MM.1S (cell line): ENCODE results near the gene C2.
"Not testable (repeated sequence)": the region's sequence is repeated elsewhere in the genome, so short reads cannot be mapped to it uniquely, and the experiment has no call there.

Experiments used
- DNase-seq: peaks from one replicate; pipeline ENCODE4 v3.0.0-alpha.2; 2015
- H2AFZ ChIP-seq: fragments of 300-600 bp; sonication (generic); 2 replicates; pipeline ENCODE4 v1.6.0; 2016; ENCODE audit warnings: antibody characterized with exemption, low read length
- H3F3A ChIP-seq: fragments of 300-600 bp; sonication (generic); 2 replicates; pipeline ENCODE4 v1.6.1; 2016; ENCODE audit warnings: mild to moderate bottlenecking, antibody characterized with exemption, low read length, moderate library complexity, mixed read lengths; ENCODE audit not compliant: insufficient read depth
- H3K27ac ChIP-seq: fragments of 300-600 bp; sonication (generic); 2 replicates; pipeline ENCODE4 v1.5.1; 2016; ENCODE audit warnings: mild to moderate bottlenecking, low read length
- H3K27me3 ChIP-seq: fragments of 300-600 bp; sonication (generic); replicated peaks from 2 replicates; pipeline ENCODE4 v1.6.0; 2016; ENCODE audit warnings: low read length; ENCODE audit not compliant: insufficient read depth
- H3K36me3 ChIP-seq: fragments of 300-600 bp; sonication (generic); replicated peaks from 2 replicates; pipeline ENCODE4 v1.6.1; 2016; ENCODE audit warnings: mild to moderate bottlenecking, low read length, mixed read lengths; ENCODE audit not compliant: insufficient read depth
- H3K4me1 ChIP-seq: fragments of 300-600 bp; sonication (generic); 2 replicates; pipeline ENCODE4 v1.6.1; 2016; ENCODE audit warnings: low read length, mixed read lengths
- H3K4me2 ChIP-seq: fragments of 300-600 bp; sonication (generic); 2 replicates; pipeline ENCODE4 v1.6.0; 2016; ENCODE audit warnings: low read depth, low read length
- H3K4me3 ChIP-seq: fragments of 300-600 bp; sonication (generic); 2 replicates; pipeline ENCODE4 v1.5.1; 2016; ENCODE audit warnings: low read length, mixed read lengths
- H3K79me2 ChIP-seq: fragments of 300-600 bp; sonication (generic); 2 replicates; pipeline ENCODE4 v1.6.1; 2016; ENCODE audit warnings: mixed run types, low read length, mixed read lengths
- H3K9ac ChIP-seq: fragments of 300-600 bp; sonication (generic); 2 replicates; pipeline ENCODE4 v1.6.1; 2016; ENCODE audit warnings: low read length, mixed read lengths
- H3K9me2 ChIP-seq: fragments of 300-600 bp; sonication (generic); replicated peaks from 2 replicates; pipeline ENCODE4 v1.6.1; 2016; ENCODE audit warnings: mild to moderate bottlenecking, low read length, mixed read lengths; ENCODE audit not compliant: insufficient read depth
- H3K9me3 ChIP-seq: fragments of 300-600 bp; sonication (generic); replicated peaks from 2 replicates; pipeline ENCODE4 v1.6.1; 2016; ENCODE audit warnings: mild to moderate bottlenecking, low read length, mixed read lengths; ENCODE audit not compliant: insufficient read depth
- H4K20me1 ChIP-seq: fragments of 300-600 bp; sonication (generic); 2 replicates; pipeline ENCODE4 v1.6.1; 2016; ENCODE audit warnings: mild to moderate bottlenecking, low read length, moderate library complexity, mixed read lengths; ENCODE audit not compliant: insufficient read depth
- EZH2 ChIP-seq: fragments of 300-600 bp; sonication (generic); optimal IDR thresholded peaks from 2 replicates; pipeline ENCODE3; 2017; ENCODE audit warnings: low read depth, mild to moderate bottlenecking, antibody characterized with exemption, low read length, mixed read lengths
- EZH2phosphoT487 ChIP-seq: fragments of 300-600 bp; sonication (generic); IDR thresholded peaks from 2 replicates; pipeline ENCODE4 v1.6.1; 2018; ENCODE audit warnings: antibody characterized with exemption, low read length
- TF ChIP-seq, protein P1 (sequence below): fragments of 300-600 bp; sonication (generic); IDR thresholded peaks from 2 replicates; pipeline ENCODE4 v1.5.1; 2016; ENCODE audit warnings: antibody characterized with exemption, low read length, mixed read lengths

The C2 gene

DNA sequence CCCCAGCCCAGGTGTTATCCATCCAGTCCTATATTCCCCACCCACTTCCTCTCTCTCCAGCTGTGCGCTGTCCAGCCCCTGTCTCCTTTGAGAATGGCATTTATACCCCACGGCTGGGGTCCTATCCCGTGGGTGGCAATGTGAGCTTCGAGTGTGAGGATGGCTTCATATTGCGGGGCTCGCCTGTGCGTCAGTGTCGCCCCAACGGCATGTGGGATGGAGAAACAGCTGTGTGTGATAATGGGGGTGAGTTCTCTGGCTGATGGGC lies 1.1 kb downstream of the C2 start:
- Histone ChIP-seq H2AFZ (no peak overlapping the region), H3K9ac (no peak overlapping the region), H3K4me1 (no peaks in the 10 kb centered on the region), H3K4me3 (no peak overlapping the region), H4K20me1 (no peaks in the 10 kb centered on the region), H3K27me3 (no peaks in the 10 kb centered on the region; the same call in 1 of the 2 replicates), H3K79me2 (no peaks in the 10 kb centered on the region), H3K9me3 (no peaks in the 10 kb centered on the region), H3K27ac (no peak overlapping the region), H3F3A (no peaks in the 10 kb centered on the region), H3K4me2 (no peak overlapping the region), H3K36me3 (no peaks in the 10 kb centered on the region), H3K9me2 (no peaks in the 10 kb centered on the region)
- DNase-seq, result no peak
- TF ChIP-seq EZH2phosphoT487 (no peak), EZH2 (no peak)
- TF ChIP-seq, protein P1, sequence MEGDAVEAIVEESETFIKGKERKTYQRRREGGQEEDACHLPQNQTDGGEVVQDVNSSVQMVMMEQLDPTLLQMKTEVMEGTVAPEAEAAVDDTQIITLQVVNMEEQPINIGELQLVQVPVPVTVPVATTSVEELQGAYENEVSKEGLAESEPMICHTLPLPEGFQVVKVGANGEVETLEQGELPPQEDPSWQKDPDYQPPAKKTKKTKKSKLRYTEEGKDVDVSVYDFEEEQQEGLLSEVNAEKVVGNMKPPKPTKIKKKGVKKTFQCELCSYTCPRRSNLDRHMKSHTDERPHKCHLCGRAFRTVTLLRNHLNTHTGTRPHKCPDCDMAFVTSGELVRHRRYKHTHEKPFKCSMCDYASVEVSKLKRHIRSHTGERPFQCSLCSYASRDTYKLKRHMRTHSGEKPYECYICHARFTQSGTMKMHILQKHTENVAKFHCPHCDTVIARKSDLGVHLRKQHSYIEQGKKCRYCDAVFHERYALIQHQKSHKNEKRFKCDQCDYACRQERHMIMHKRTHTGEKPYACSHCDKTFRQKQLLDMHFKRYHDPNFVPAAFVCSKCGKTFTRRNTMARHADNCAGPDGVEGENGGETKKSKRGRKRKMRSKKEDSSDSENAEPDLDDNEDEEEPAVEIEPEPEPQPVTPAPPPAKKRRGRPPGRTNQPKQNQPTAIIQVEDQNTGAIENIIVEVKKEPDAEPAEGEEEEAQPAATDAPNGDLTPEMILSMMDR, result no peak

GRCh38 chr6:31930962-31931361 lies 3.4 kb downstream of the C2 start:
- no peak overlapping the region for H3K9ac ChIP-seq
- no peaks in the 10 kb centered on the region; the same call in 1 of the 2 replicates for H3K27me3 ChIP-seq
- H2AFZ ChIP-seq, result no peak overlapping the region
- H4K20me1 ChIP-seq, result no peaks in the 10 kb centered on the region
- no peak for DNase-seq
- H3K36me3 ChIP-seq, result no peaks in the 10 kb centered on the region
- H3K9me2 ChIP-seq, result no peaks in the 10 kb centered on the region
- H3K9me3 ChIP-seq, result no peaks in the 10 kb centered on the region
- no peaks in the 10 kb centered on the region for H3F3A ChIP-seq
- no peak overlapping the region for H3K27ac ChIP-seq
- no peak overlapping the region for H3K4me2 ChIP-seq
- no peak for TF ChIP-seq EZH2
- TF ChIP-seq, protein P1, result no peak
- no peak for TF ChIP-seq EZH2phosphoT487
- H3K4me3 ChIP-seq, result no peak overlapping the region
- no peaks in the 10 kb centered on the region for H3K4me1 ChIP-seq
- H3K79me2 ChIP-seq, result no peaks in the 10 kb centered on the region

DNA sequence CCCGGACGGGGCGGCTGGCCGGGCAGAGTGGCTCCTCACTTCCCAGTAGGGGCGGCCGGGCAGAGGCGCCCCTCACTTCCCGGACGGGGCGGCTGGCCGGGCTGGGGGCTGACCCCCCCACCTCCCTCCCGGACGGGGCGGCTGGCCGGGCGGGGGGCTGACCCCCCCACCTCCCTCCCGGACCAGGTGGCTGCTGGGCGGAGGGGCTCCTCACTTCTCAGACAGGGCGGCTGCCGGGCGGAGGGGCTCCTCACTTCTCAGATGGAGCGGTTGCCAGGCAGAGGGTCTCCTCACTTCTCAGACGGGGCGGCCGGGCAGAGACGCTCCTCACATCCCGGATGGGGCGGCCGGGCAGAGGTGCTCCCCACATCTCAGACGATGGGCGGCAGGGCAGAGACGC lies 4.6 kb downstream of the C2 start:
- H3F3A ChIP-seq, H3K9ac ChIP-seq, H3K36me3 ChIP-seq, H4K20me1 ChIP-seq, H2AFZ ChIP-seq, H3K4me1 ChIP-seq, H3K9me3 ChIP-seq, H3K9me2 ChIP-seq, DNase-seq, H3K4me2 ChIP-seq, H3K27ac ChIP-seq, H3K27me3 ChIP-seq, H3K4me3 ChIP-seq, H3K79me2 ChIP-seq: not testable (repeated sequence)

DNA sequence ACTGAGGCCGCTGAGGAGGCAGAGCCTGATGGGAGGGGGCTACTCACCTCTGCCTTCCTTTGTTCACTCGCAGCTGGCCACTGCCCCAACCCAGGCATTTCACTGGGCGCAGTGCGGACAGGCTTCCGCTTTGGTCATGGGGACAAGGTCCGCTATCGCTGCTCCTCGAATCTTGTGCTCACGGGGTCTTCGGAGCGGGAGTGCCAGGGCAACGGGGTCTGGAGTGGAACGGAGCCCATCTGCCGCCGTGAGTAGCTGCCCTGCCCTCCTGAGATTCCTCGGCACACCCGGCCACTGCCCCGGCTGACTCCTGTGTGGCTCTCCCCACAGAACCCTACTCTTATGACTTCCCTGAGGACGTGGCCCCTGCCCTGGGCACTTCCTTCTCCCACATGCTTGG lies 6.0 kb downstream of the C2 start:
- Histone ChIP-seq H3K4me3 (no peak overlapping the region), H3K9me3 (no peaks in the 10 kb centered on the region), H3K4me2 (no peak overlapping the region), H3K36me3 (no peaks in the 10 kb centered on the region), H3K79me2 (no peaks in the 10 kb centered on the region), H4K20me1 (no peaks in the 10 kb centered on the region), H3K9ac (no peak overlapping the region), H3F3A (no peaks in the 10 kb centered on the region), H3K27me3 (no peaks in the 10 kb centered on the region; the same call in 1 of the 2 replicates), H2AFZ (no peak overlapping the region), H3K4me1 (no peaks in the 10 kb centered on the region), H3K9me2 (no peaks in the 10 kb centered on the region), H3K27ac (no peak overlapping the region)
- DNase-seq, result no peak
- TF ChIP-seq, protein P1, result no peak
- no peak for TF ChIP-seq EZH2phosphoT487
- no peak for TF ChIP-seq EZH2
